NT2/D1 (cell line): ENCODE measurements around the gene CCDC88C.

ENCODE experiments used
- DNase-seq: peaks from one replicate; pipeline ENCODE4 v3.0.0-alpha.2; 2011; ENCODE audit warnings: low read depth, low spot score
- H3K27me3 ChIP-seq: 2 replicates; pipeline ENCODE4 v1.6.0; 2011; ENCODE audit warnings: mild to moderate bottlenecking; ENCODE audit not compliant: insufficient read length, insufficient read depth
- H3K36me3 ChIP-seq: 2 replicates; pipeline ENCODE4 v1.6.1; 2011; ENCODE audit warnings: mild to moderate bottlenecking, low read length, mixed read lengths; ENCODE audit not compliant: insufficient read depth, insufficient read length
- H3K4me1 ChIP-seq: 2 replicates; pipeline ENCODE4 v1.5.1; 2011; ENCODE audit not compliant: insufficient read depth, insufficient read length
- H3K4me3 ChIP-seq: 2 replicates; pipeline ENCODE4 v1.5.1; 2011; ENCODE audit warnings: low read depth; ENCODE audit not compliant: insufficient read length
- H3K9ac ChIP-seq: 2 replicates; pipeline ENCODE4 v1.6.0; 2011; ENCODE audit warnings: low read depth; ENCODE audit not compliant: insufficient read length
- H3K9me3 ChIP-seq: 2 replicates; pipeline ENCODE4 v1.5.1; 2011; ENCODE audit warnings: mild to moderate bottlenecking, low read length; ENCODE audit not compliant: insufficient read depth
- SUZ12 ChIP-seq: IDR thresholded peaks from 2 replicates; pipeline ENCODE4 v1.6.1; 2011; ENCODE audit not compliant: insufficient read length, insufficient read depth; ENCODE audit errors: extremely low read depth
- YY1 ChIP-seq: IDR thresholded peaks from 2 replicates; pipeline ENCODE4 v1.6.1; 2011; ENCODE audit not compliant: insufficient read length, insufficient read depth
- ZNF274 ChIP-seq: IDR thresholded peaks from 2 replicates; pipeline ENCODE4 v1.6.1; 2011; ENCODE audit warnings: mild to moderate bottlenecking, low read depth, low read length

The CCDC88C gene

GRCh38 chr14:91286530-91286937 is 131.1 kb downstream of the CCDC88C start:
- Histone ChIP-seq H3K4me1 (no peaks in the 10 kb centered on the region), H3K27me3 (no peaks in the 10 kb centered on the region), H3K9me3 (no peaks in the 10 kb centered on the region), H3K9ac (no peak overlapping the region), H3K36me3 (peaks cover 42% of the 10 kb centered on the region), H3K4me3 (no peak overlapping the region)
- DNase-seq: peak; percentile 46
- no peak for TF ChIP-seq ZNF274

- Histone ChIP-seq H3K27me3 (no peaks in the 10 kb centered on the region), H3K36me3 (peaks cover 44% of the 10 kb centered on the region), H3K4me1 (no peaks in the 10 kb centered on the region), H3K9me3 (no peaks in the 10 kb centered on the region), H3K9ac (no peak overlapping the region), H3K4me3 (no peak overlapping the region)
- no peak for DNase-seq
- TF ChIP-seq ZNF274 (no peak), YY1 (no peak), SUZ12 (no peak)
Measured at GRCh38 chr14:91284791-91285548, 132.7 kb downstream of the CCDC88C start.

- no peaks in the 10 kb centered on the region for H3K4me1 ChIP-seq
- no peak overlapping the region for H3K4me3 ChIP-seq
- H3K9me3 ChIP-seq: no peaks in the 10 kb centered on the region
- H3K9ac ChIP-seq: no peak overlapping the region
- no peak for DNase-seq
- peaks cover 48% of the 10 kb centered on the region for H3K36me3 ChIP-seq
- H3K27me3 ChIP-seq: no peaks in the 10 kb centered on the region
- TF ChIP-seq SUZ12: no peak
- no peak for TF ChIP-seq YY1
- no peak for TF ChIP-seq ZNF274
Measured at GRCh38 chr14:91284146-91284790, 133.4 kb downstream of the CCDC88C start.

GRCh38 chr14:91283666-91284065 is 134.0 kb downstream of the CCDC88C start:
- no peak for DNase-seq
- TF ChIP-seq YY1 (no peak), ZNF274 (no peak), SUZ12 (no peak)
- H3K27me3 ChIP-seq: no peaks in the 10 kb centered on the region
- H3K4me1 ChIP-seq: no peaks in the 10 kb centered on the region
- H3K4me3 ChIP-seq: no peak overlapping the region
- H3K9me3 ChIP-seq: no peaks in the 10 kb centered on the region
- no peak overlapping the region for H3K9ac ChIP-seq
- peaks cover 45% of the 10 kb centered on the region for H3K36me3 ChIP-seq

- H3K27me3 ChIP-seq: no peaks in the 10 kb centered on the region
- no peak overlapping the region for H3K4me3 ChIP-seq
- H3K4me1 ChIP-seq: no peaks in the 10 kb centered on the region
- no peak overlapping the region for H3K9ac ChIP-seq
- TF ChIP-seq ZNF274: no peak
- no peak for TF ChIP-seq YY1
- no peak for TF ChIP-seq SUZ12
- H3K9me3 ChIP-seq: no peaks in the 10 kb centered on the region
- peaks cover 49% of the 10 kb centered on the region for H3K36me3 ChIP-seq
- DNase-seq: no peak
Measured at GRCh38 chr14:91282954-91283645, 134.5 kb downstream of the CCDC88C start.

- no peaks in the 10 kb centered on the region for H3K27me3 ChIP-seq
- no peak overlapping the region for H3K9ac ChIP-seq
- H3K36me3 ChIP-seq: peaks cover 62% of the 10 kb centered on the region
- H3K4me1 ChIP-seq: no peaks in the 10 kb centered on the region
- no peaks in the 10 kb centered on the region for H3K9me3 ChIP-seq
- no peak for DNase-seq
- no peak for TF ChIP-seq SUZ12
- no peak for TF ChIP-seq ZNF274
- TF ChIP-seq YY1: no peak
- H3K4me3 ChIP-seq: no peak overlapping the region
Measured at GRCh38 chr14:91281346-91281745, 136.3 kb downstream of the CCDC88C start.

- Histone ChIP-seq H3K9me3 (no peaks in the 10 kb centered on the region), H3K4me1 (no peaks in the 10 kb centered on the region), H3K4me3 (no peak overlapping the region), H3K36me3 (peaks cover 62% of the 10 kb centered on the region), H3K9ac (no peak overlapping the region), H3K27me3 (no peaks in the 10 kb centered on the region)
- no peak for DNase-seq
- TF ChIP-seq YY1: no peak
- TF ChIP-seq ZNF274: no peak
- no peak for TF ChIP-seq SUZ12
Measured at GRCh38 chr14:91280129-91280528, 137.5 kb downstream of the CCDC88C start.
